Stimulated activated CD8-positive, alpha-beta memory T cell treated with anti-CD3 and anti-CD28 coated beads, Interleukin-15, amount 100 ng/mL, for 24 hours (primary cell): ENCODE measurements around the gene ILK.

Source experiments
- DNase-seq: peaks from one replicate; pipeline ENCODE4 v3.0.0-alpha.2; 2020; ENCODE audit warnings: low read depth

Gene ILK

DNA sequence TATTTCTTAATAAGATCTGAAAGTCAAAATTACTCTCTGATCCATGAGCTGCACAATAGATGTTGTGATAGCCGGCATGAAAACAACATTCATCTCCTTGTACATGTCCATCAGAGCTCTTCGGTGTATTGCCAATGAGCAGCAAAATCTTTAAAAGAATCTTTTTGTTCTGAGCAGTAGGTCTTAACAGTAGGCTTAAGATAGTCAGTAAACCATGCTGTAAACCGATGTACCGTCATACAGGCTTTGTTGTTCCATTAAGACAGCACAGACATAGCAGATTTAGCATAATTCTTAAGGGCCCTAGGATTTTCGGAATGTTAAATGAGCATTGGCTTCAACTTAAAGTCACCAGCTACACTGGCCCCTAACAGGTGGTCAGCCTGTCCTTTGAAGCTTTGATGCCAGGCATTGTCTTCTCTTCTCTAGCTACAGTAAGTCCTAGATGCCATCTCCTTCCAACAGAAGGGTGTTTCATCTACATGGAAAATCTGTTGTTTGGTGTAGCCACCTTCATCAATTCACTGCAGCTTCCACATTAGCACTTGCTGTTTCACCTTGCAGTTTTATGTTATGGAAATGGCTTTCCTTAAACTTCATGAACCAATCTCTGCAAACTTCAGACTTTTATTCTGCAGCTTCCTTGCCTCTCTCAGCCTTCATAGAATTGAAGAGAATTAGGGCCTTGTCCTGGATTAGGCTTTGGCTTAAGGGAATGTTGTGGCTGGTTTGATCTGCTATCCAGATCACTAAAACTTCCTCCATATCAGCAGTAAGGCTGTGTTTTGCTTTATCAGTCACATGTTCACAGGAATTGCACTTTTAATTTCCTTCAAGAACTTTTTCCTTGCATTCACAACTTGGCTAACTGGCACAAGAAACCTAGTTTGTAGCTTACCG, 28.5 kb upstream of the ILK start:
- no peak for DNase-seq

DNA sequence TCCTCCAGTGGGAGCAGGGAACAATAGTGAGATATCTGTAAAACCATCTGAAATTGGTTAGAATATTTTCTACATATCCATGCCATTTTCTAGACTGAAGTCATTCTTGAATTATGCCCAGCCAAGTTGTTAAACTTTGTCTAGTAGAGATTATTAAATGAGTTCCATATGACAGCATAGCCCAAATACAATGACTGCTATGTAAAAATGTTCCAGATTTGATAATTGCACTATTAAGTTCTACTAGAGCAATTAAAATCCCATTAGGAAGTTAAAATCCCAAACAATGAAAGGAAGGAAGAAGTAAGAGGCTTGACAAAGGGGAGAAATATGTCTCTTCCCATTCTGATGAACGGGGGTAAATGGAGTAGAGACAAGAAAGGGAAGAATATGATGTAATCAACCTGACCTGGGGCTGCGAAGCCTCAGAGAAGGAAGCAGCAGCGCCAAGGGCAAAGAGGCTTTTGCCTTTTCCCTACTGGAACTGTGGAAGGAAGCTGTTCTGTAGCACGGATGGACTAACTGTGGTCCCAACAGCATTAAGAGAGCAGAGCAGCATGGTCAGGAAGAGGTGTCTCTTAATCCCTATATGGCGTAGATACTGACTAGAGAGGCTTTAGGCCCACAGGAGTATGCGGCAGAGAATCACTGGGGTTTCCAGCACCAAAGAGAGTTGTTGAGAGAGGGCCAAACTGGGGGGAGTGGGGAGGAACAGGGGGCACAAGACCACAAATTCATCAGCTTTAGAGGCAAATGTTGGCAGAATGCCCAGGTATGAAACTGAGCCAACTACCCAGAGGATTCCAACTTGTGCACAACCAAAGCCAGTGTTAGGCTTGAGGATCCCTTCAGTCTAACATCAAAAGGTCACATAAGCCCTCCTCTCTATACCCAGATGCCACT, 26.9 kb upstream of the ILK start:
- DNase-seq = no peak

DNA sequence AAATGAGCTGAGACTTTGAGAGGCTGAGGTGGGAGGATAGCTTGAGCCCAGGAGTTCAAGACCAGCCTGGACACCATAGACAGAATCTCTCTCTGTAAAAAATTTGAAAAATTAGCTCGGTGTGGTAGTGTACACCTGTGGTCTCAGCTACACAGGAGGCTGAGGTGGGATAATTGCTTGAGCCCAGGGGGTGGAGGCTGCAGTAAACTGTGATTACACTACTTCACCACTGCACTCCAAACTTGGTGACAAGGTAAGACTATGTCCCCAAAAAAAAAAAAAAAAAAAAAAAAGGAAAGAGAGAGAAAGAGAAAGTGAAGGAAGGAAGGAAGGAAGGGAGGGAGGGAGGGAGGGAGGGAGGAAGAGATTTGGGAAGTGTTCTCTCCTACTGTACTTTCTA, 25.4 kb upstream of the ILK start:
- DNase-seq = no peak

DNA sequence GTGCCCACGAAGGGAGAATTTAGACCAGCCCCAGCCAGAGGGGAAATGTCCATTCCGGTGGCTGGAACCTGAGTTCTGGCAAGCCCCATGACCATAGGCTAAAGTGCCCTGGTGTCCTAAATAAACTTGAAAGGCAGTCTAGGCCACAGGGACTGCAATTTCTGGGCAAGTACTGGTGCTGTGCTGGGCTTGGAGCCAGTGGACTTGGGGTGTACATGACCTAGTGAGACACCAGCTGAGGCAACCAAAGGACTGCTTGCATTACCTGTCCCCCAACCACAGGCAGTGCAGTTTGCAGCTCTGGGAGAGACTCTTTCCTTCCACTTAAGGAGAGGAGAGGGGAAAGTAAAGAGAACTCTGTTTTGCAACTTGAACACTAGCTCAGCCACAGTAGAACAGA, 23.9 kb upstream of the ILK start:
- no peak for DNase-seq

DNA sequence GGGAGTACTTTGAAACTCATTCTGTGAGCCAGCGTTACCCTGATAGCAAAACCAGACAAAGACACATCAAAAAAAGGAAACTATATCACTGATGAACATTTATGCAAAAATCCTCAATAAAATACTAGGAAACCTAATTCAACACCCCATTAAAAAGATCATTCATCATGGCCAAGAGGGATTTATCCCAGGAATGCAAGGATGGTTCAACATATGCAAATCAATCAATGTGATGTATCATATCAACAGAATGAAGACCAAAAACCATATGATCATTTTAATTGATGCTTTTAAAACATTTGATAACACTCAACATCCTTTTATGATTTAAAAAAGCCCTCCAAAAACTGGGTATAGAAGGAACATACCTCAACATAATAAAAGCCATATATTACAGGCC, 20.0 kb upstream of the ILK start:
- DNase-seq = no peak

DNA sequence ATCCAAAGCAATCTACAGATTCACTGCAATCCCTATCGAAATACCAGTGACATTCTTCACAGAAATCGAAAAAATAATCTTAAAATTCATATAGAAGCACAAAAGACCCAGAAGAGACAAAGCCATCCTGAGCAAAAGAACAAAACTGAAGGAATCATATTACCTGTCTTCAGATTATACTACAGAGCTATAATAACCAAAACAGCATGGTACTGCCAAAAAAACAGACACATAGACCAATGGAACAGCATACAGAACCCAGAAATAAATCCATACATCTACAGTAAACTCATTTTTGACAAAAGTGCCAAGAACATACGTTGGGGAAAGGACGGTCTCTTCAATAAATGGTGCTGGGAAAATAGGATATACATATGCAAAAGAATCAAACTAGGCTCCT, 19.0 kb upstream of the ILK start:
- DNase-seq = no peak

DNA sequence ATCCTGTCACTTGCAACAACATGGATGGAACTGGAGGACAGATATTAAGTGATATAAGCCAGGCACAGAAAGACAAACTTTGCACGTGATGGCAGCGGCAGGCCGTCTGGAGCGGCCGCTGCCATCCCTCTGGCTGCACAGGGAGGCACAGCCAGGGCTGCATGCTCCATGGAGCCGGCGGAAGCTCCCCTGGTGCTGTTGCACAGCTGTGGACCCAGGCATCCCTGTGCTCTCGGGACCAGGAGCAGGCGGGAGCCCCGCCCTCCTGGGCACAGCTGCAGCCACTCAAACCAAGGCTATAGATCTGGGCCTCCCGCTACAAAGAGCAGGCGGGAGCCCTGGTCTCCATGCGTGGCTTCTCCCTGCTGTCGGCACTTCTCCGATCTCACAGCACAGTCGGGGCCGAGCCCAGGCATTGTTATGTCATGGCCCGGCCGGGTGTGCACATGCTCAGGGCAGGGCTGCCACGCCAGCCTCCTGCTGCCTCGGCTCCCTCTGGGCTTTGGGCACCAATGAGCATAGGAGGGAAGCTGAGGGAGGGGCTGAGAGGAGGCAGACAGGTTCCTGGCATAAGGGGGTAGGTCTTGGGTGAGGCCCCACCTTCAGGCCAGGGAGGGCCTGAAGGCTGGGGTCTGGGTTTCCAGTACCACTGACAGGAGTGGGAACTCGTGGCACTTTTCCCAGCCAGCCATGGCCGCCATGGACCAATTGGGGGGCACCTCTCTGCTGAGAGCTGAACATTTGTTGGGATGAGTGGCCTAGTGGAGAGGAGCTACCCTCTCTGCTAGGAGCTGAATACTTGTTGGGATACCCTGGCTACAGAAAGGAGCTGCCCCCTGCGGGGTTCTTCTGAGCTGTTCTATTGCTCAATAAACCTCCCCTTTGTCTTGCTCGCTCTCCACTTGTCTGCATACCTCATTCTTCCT, 16.9 kb upstream of the ILK start:
- DNase-seq = no peak

DNA sequence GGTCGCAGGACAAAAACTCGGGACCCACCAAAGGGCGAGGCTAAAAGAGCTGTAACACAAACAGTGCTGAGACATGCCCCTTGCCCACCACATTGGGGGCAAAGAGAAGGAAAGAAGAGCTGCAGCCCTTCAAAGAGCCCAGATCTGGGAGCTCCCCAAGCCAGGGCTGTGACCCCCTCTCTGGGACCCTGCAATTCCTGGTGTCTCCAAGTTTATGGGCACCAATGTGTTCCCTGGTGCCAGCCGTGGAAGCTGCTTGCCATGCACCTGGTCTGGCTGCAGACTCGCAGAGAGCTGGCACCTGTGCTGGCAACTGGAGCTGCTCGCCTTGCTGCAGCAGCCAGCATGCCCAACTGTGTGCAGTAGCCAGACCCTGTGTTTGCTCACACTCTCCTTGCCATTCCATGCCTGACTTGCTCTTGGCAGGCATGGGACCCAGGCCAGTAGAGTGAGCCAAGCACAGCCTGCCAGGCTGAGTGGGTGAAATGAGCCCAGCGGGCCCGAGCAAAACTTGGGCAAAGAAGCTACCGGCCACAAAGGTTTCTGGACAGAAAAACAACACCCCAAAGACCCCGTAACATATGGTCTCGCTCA, 16.1 kb upstream of the ILK start:
- DNase-seq = no peak

DNA sequence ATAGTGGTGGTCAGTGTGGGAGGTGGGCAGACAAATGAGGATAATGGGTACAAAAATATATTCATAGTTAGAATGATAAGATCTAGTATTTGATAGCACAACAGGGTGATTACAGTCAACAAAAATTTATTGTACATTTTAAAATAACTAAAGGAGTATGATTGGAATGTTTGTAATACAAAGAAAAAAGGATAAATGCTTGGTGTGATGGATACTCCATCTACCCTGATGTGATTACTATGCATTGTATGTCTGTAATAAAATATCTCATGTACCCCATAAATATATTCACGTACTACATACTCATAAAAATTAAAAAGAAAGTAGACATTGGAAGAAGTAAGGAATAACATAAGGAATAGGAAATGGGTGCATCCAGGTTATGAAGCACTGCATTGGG, 15.6 kb upstream of the ILK start:
- no peak for DNase-seq

DNA sequence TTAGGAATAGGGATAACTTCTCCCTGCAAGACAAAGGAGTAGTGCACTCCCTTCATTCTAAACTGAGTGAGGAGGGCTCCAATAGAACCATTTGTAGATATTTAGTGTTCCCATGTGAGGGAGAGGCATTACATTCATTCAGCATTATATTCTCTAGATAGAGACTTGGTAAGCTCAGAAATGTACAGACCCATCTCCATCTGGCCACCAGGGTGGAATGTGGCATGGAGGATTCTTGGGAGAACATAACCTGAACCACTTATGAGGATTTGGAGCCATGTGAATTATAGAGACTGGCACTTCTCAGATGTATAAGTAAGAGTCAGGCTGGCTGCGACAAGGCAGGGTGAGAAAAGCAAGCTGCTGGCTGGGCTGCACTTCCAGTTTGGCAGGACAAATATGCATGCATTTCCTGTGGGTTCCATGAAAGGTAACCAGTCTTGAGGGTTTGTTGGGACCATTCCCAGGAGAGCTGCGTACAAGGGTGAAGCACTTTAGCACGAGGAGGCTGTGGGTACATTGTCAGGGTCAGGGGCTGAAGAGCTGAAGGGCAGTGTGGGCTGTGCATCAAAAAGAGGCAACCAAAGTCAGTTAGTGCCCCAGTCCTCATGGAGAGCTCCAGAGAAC, 9.3 kb upstream of the ILK start:
- no peak for DNase-seq

DNA sequence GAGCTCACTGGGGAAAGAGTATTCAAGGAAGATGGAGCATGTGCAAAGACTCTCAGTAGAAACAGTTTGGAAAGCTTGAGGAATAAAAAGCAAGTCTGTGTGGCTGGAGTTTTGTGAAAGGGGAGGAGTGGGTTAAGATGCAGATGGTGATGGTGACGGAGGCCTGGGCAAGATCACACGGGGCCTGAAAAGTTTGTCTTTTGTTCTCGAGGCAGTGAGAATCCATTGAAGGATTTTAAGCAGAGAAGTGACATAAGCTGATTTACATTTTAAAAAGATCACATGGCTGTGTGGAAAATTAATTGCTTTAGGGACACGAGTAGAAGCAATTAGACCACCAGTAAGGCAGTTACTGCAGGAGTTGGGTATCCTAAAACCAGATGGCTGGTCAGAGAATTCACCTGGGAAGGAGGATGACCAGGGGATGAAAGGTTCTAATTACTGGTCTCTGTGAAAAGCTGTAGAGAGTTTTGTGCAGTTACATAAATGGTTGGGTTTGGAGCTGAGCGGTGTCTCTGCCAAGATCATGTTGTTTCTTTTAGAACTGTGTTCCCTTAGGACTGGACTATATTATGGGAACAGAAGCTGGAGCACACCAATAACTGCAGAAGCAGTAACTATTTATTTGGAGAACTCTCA, 7.2 kb upstream of the ILK start:
- no peak for DNase-seq

DNA sequence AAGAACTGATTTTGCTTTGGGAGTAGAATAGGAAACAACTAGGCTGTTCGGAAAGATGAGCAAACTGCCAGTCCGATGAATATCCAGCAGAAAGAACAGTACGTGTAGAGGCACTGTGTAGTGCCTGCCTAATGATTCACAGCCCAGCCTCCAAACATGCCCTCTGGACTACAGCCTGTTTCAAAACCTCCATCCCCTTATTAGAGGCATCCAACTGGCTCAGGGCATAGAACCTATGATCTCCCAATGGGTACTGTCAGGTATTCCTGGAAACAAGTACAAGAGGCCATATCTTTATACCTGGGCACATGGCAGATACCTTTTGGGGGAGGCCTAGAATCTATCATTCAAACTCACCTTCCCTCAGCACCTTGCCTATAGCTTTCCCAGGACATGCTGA, 5.0 kb upstream of the ILK start:
- DNase-seq = no peak

DNA sequence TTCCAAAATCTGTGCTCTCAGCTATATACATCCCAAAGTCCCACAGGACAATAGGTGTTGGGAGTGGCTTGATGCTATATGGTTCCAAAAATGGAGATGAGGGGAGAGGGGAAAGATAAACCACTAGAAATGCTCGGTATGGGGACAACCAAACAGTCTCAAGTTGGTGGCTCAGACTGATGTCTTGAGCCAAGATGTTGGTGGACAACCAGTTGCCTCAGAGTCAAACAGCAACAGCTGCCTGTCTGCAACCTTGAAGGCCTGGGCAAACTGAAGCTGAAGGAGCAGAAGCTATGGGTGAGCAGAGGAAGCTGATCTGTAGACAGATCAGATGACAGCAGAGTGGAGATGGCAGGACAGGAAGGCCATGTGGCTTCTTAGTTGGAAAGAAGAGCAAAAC, 4.1 kb upstream of the ILK start:
- no peak for DNase-seq

DNA sequence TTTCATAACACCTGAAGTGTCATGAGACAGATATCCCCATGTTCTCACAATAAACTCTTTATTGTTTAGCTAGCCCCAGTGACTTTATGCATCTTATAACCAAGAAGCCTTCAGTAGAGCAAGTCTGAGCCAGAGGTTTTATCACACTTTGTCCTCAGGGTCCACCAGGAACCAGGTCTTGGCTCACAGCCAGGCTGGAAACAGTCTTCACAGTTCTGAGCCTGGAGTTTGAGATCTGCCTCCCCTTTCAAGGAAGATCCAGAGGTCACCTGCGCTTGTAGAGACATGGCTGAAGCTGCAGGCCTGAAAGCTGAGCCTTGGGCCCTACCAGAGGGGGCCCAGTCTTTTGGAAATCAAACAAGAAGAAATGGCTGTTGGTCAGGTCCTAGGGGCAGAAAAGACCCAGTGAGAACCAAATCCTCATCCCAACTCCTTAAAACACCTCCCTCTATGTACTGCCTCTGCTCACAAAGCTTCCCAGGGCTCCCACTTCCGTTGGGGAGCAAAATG, 3.6 kb upstream of the ILK start:
- DNase-seq = no peak

DNA sequence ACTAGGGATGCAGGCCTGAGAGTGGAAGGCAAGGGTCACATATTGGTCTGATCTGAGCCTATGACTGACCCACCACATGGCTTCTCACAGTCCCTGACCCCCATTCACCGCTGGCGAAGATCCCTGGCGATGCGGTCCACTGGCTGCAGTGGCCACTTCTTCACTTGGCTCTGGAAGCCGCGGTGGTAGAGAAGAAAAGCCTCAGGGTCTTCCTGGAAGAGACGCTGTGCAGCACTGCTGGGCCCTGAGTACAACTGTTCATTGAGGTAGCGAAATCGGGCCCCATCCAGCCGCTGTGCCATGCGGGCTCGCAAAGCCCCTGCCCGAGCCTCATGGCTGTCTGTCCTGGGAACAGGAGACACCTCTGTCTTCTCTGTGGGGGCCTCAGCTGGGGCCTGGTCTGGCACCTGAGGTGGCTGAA, 2.5 kb upstream of the ILK start:
- DNase-seq = no peak

DNA sequence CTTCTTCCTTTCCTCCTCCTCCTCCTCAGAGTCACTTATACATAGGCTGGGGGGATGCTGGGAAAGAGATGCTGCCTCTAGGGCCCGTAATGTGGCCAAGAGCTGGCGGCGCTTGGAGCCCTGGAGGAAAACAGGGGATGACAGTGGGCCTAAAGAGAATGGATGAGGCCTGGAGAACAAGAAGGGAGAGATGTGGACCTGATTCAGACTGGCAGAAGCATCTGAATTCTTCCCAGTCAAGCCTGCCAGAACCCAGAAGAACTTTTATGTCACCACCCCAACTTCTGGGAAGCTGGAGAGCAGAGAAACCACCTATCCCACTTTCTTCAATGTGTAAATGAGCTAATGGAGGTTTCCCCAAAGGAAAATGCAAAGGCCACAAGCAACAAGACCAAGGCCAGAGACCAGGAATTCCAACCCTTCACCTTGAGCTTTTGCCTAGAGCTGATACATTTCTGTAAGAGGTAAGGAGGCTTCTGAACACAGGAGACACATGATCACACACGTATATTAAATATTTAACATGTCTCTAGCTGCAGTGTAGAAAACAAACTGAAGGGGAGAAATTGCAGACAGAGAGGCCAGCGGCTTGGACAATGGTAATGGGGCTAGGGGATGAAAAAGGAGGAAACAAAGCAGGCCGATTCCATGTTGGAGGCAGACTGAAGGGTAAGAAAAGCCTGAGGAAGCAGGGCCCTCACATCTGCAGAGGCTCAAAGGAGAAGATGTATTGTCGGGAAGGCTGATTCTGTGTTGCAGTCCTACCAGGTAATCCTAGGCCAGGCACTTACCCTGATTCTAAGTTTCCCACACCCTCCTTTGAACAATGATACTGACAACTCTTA, 1.3 kb upstream of the ILK start:
- no peak for DNase-seq

DNA sequence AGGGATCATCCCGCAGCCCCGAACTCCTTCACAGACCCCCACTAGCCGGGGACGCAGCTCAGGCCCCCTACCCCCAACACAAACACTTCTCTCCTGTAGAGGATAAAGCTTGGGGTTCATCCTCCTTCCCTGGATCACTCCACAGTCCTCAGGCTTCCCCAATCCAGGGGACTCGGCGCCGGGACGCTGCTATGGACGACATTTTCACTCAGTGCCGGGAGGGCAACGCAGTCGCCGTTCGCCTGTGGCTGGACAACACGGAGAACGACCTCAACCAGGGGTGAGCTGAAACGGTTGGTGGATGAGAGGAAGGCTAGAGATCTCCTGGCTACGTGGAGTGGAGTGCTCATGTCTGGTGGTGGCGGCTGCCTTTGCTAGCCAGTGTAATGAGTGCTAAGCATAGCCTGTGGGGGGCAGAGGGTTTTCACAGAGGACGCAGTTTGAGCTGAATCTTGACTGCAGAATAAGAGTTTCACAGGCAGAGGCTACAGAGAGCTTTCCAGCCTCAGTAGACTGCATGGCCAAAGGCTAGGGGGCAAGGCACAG, 580 bp downstream of the ILK start:
- DNase-seq = no peak

DNA sequence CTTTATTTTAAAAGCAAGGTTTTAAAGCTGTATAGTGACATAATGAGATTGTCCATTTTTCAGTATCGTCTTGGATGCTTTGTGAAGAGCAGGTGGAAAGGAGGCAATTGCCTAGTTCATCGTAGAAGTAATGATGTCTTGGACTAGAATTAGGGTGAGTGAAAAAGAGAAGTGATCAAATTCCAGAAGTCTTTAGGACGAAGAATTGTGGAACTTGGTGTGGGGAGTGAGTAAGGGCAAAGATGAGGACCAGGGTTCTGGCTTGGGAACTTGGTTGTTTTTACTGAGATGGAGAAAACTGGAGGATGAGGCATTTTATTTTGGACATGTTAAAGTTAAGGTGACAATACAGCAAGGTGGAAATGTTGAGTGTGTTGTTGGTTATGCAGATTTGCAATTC, 1.2 kb downstream of the ILK start:
- no peak for DNase-seq

DNA sequence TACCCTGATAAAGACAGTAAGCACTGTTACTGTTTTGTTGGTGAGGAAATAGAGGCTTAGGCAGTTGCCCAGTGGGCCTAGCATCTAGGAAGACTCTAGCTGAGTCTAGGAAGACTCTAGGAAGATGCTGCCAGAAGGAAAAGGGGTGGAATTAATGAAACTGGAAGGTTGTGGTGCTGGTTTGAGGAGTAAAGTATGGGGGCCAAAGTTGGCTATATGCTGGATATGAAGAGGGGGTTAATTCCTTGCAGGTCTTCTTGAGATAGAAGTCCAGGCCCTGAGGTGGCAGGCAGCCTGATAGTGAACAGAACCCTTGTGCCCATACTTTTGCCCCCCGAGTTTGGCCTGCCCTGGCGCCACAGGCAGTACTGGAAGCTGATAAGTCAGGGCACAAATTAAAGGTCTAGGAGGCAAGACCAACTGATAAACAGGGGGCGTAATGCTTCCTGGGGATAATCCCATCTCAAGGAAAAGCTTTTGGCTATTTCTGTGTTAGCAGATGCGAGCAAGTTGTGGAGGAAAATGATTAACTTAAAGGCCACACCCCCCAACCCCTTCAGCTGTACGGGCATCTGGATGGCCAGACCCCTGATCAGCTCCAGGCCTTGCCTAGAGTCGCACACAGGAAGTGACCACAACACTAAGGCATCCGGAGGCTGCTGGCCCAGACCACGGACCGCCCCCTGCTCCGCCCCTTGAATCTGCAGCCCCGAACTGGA, 3.1 kb downstream of the ILK start:
- no peak for DNase-seq
